ENCODE measurements around the gene GRIN2C. TPM values are rescaled to one million over a fixed set of nuclear protein-coding genes. Genes with fewer than 3 reads are reported as not detected.

Gene GRIN2C
- total and polyA plus RNA-seq, 2 donors (not counting 1 experiment from before 2014, with no cell fraction given): 0.01 to 0.50 TPM

- no peak for DNase-seq (ENCODE audit: low read depth in 2 of 2)
- Histone ChIP-seq H3K9ac (ENCODE audit: insufficient read depth, low read length) (no peak overlapping the region), H3K4me2 (ENCODE audit: extremely low read depth, insufficient read depth, low read length) (no peak overlapping the region), H3K79me2 (ENCODE audit: control insufficient read depth, insufficient read depth, low read length) (no peaks in the 10 kb centered on the region), H3K9me3 (ENCODE audit: control insufficient read depth, insufficient read depth, low read depth, low read length) (no peaks in the 10 kb centered on the region), H2AFZ (ENCODE audit: low read length) (no peak overlapping the region), H3K27me3 (ENCODE audit: control insufficient read depth, insufficient read depth, low read length) (peaks cover 44% of the 10 kb centered on the region), H3K4me3 (replicated peaks in 1 of 4; ENCODE audit: control extremely low read depth in 1 of 4, insufficient read depth in 1 of 4, low read depth in 3 of 4, low read length in 4 of 4) (no peak overlapping the region), H3K4me1 (ENCODE audit: control insufficient read depth, extremely low read depth, insufficient read depth, low read length) (no peaks in the 10 kb centered on the region), H4K20me1 (ENCODE audit: control insufficient read depth, extremely low read depth, insufficient read depth, low read length) (no peaks in the 10 kb centered on the region), H3K36me3 (ENCODE audit: control insufficient read depth, insufficient read depth, low read length) (no peaks in the 10 kb centered on the region), H3K27ac (ENCODE audit: insufficient read depth, low read length) (no peak overlapping the region)
- TF ChIP-seq CTCF (conservative IDR thresholded peaks at IDR 0.05 in 1 of 2, IDR thresholded peaks at IDR 0.05 in 1 of 2; ENCODE audit: low read depth in 1 of 2, low read length in 2 of 2) (no peak), EZH2 (IDR thresholded peaks at IDR 0.05; ENCODE audit: low read length, missing control alignments) (no peak)
These were observed 8.8 kb downstream of the GRIN2C start for GRCh38 chr17:74850914-74851313.

- no peak overlapping the region for H3K27ac ChIP-seq (ENCODE audit: insufficient read depth, low read length)
- H3K4me1 ChIP-seq (ENCODE audit: control insufficient read depth, extremely low read depth, insufficient read depth, low read length): no peaks in the 10 kb centered on the region
- H3K36me3 ChIP-seq (ENCODE audit: control insufficient read depth, insufficient read depth, low read length): no peaks in the 10 kb centered on the region
- no peak overlapping the region for H3K4me2 ChIP-seq (ENCODE audit: extremely low read depth, insufficient read depth, low read length)
- DNase-seq (ENCODE audit: low read depth in 2 of 2): no peak
- TF ChIP-seq CTCF (conservative IDR thresholded peaks at IDR 0.05 in 1 of 2, IDR thresholded peaks at IDR 0.05 in 1 of 2; ENCODE audit: low read depth in 1 of 2, low read length in 2 of 2) (no peak), EZH2 (IDR thresholded peaks at IDR 0.05; ENCODE audit: low read length, missing control alignments) (no peak)
- no peak overlapping the region for H3K4me3 ChIP-seq (replicated peaks in 1 of 4; ENCODE audit: control extremely low read depth in 1 of 4, insufficient read depth in 1 of 4, low read depth in 3 of 4, low read length in 4 of 4)
- H2AFZ ChIP-seq (ENCODE audit: low read length): no peak overlapping the region
- H3K9ac ChIP-seq (ENCODE audit: insufficient read depth, low read length): no peak overlapping the region
- H3K9me3 ChIP-seq (ENCODE audit: control insufficient read depth, insufficient read depth, low read depth, low read length): no peaks in the 10 kb centered on the region
- H3K27me3 ChIP-seq (ENCODE audit: control insufficient read depth, insufficient read depth, low read length): peaks cover 41% of the 10 kb centered on the region
- no peaks in the 10 kb centered on the region for H3K79me2 ChIP-seq (ENCODE audit: control insufficient read depth, insufficient read depth, low read length)
- H4K20me1 ChIP-seq (ENCODE audit: control insufficient read depth, extremely low read depth, insufficient read depth, low read length): no peaks in the 10 kb centered on the region
These were observed 9.4 kb downstream of the GRIN2C start for GRCh38 chr17:74850310-74850709.

- Histone ChIP-seq H3K79me2 (ENCODE audit: control insufficient read depth, insufficient read depth, low read length) (no peaks in the 10 kb centered on the region), H2AFZ (ENCODE audit: low read length) (no peak overlapping the region), H3K27ac (ENCODE audit: insufficient read depth, low read length) (no peak overlapping the region), H3K4me1 (ENCODE audit: control insufficient read depth, extremely low read depth, insufficient read depth, low read length) (no peaks in the 10 kb centered on the region), H3K9me3 (ENCODE audit: control insufficient read depth, insufficient read depth, low read depth, low read length) (no peaks in the 10 kb centered on the region), H3K27me3 (ENCODE audit: control insufficient read depth, insufficient read depth, low read length) (peaks cover 26% of the 10 kb centered on the region), H3K4me2 (ENCODE audit: extremely low read depth, insufficient read depth, low read length) (no peak overlapping the region), H3K36me3 (ENCODE audit: control insufficient read depth, insufficient read depth, low read length) (no peaks in the 10 kb centered on the region), H3K9ac (ENCODE audit: insufficient read depth, low read length) (no peak overlapping the region), H4K20me1 (ENCODE audit: control insufficient read depth, extremely low read depth, insufficient read depth, low read length) (no peaks in the 10 kb centered on the region), H3K4me3 (replicated peaks in 1 of 4; ENCODE audit: control extremely low read depth in 1 of 4, insufficient read depth in 1 of 4, low read depth in 3 of 4, low read length in 4 of 4) (no peak overlapping the region)
- no peak for DNase-seq (ENCODE audit: low read depth in 2 of 2)
- TF ChIP-seq EZH2 (IDR thresholded peaks at IDR 0.05; ENCODE audit: low read length, missing control alignments): no peak
- TF ChIP-seq CTCF (conservative IDR thresholded peaks at IDR 0.05 in 1 of 2, IDR thresholded peaks at IDR 0.05 in 1 of 2; ENCODE audit: low read depth in 1 of 2, low read length in 2 of 2): no peak
These were observed 10.9 kb downstream of the GRIN2C start for GRCh38 chr17:74848656-74849399.
